Stimulated activated naive CD8-positive, alpha-beta T cell treated with anti-CD3 and anti-CD28 coated beads, Interleukin-15, Interleukin-2, amounts not matched to agents 100 ng/mL and 50 ng/mL, for 24 hours (primary cell): ENCODE measurements around the gene DCAF11.

ENCODE experiments used
- H3K27ac Mint-ChIP-seq: one replicate; pipeline ENCODE4 v1.8.0; 2021; ENCODE audit warnings: mild to moderate bottlenecking, mixed read lengths
- H3K27me3 Mint-ChIP-seq: one replicate; pipeline ENCODE4 v1.8.0; 2021; ENCODE audit warnings: mixed read lengths
- H3K36me3 Mint-ChIP-seq: one replicate; pipeline ENCODE4 v1.8.0; 2021; ENCODE audit warnings: low read depth, mixed read lengths
- H3K4me1 Mint-ChIP-seq: one replicate; pipeline ENCODE4 v1.8.0; 2021; ENCODE audit warnings: low read depth, mixed read lengths
- H3K4me3 Mint-ChIP-seq: one replicate; pipeline ENCODE4 v1.8.0; 2021; ENCODE audit warnings: mild to moderate bottlenecking, mixed read lengths
- H3K9me3 Mint-ChIP-seq: one replicate; pipeline ENCODE4 v1.8.0; 2021; ENCODE audit warnings: mixed read lengths

Gene DCAF11

DNA sequence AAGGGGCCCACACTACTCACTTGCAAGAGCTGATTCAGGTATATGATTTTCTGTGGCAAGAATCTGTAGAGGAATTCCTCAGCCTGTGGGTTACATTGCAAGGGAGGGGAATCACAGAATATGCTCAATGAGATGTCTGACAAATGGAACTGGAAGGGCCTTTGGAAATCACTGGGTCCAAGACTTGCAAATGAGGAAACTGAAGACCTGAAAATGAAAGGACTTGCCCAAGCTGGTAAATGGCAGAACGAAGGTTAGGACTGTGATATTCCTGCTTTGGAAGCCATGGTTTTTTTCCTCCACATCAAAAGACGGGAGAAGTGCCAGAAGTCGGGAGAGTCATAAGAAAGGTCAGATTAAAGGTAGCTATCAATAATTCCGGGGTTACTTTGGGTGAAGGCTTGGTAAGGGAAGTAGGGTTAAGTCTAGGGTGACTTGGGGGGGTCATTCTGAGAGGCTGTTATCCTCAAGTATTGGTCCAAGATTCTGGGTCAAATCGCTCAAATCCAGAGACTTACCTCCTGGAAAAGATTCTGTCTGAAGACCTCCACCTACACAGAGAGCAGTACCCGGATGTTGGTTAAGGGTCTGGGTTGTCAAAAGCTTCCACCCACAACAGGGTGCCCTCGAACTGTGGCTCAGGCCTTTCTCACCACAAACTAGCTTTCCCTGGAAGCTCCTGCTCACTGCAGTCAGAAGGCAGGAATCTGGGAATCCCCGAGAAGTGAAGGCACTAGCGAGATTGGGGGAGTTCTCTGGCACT, 31.3 kb downstream of the DCAF11 start:
- Mint-ChIP-seq H3K9me3 (no peaks in the 10 kb centered on the region), H3K27me3 (no peaks in the 10 kb centered on the region), H3K4me1 (peaks cover 68% of the 10 kb centered on the region), H3K36me3 (peaks cover 64% of the 10 kb centered on the region), H3K27ac (peak overlapping the region; percentile 98), H3K4me3 (peak overlapping the region; percentile 99)

DNA sequence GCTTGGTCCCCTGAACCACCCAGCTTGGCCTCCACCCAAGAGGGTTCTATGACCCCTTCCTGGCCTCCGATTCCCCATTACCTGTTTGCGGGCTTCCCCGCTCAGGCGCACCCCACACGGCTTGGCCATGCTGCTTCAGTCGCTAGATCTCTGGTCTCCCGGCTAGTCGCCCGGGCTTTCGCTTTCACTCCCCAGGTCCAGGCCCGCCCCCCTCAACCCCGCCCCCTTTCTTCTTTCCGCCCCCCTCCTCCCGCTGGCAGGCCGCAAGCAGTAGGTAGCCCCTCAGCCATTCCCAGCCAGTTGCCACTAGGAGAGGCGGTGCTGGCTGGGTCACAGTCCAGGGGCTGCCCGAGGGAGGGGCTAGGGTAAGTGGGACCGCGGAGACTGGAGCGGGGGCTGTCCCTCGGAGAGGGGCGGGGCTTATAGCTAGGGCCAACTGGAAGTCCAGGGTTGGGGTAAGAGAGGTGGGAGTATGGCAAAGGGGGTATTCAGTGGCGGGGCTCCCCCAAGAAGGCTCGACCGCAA, 31.9 kb downstream of the DCAF11 start, which contains the start of gene PSME2:
Gene PSME2, minus strand, starts transcription at position 158 of the 525 bp plus-strand sequence. Its CDS starts 29 bp downstream, at position 129.
- Mint-ChIP-seq H3K27me3 (no peaks in the 10 kb centered on the region), H3K4me1 (peaks cover 68% of the 10 kb centered on the region)

DNA sequence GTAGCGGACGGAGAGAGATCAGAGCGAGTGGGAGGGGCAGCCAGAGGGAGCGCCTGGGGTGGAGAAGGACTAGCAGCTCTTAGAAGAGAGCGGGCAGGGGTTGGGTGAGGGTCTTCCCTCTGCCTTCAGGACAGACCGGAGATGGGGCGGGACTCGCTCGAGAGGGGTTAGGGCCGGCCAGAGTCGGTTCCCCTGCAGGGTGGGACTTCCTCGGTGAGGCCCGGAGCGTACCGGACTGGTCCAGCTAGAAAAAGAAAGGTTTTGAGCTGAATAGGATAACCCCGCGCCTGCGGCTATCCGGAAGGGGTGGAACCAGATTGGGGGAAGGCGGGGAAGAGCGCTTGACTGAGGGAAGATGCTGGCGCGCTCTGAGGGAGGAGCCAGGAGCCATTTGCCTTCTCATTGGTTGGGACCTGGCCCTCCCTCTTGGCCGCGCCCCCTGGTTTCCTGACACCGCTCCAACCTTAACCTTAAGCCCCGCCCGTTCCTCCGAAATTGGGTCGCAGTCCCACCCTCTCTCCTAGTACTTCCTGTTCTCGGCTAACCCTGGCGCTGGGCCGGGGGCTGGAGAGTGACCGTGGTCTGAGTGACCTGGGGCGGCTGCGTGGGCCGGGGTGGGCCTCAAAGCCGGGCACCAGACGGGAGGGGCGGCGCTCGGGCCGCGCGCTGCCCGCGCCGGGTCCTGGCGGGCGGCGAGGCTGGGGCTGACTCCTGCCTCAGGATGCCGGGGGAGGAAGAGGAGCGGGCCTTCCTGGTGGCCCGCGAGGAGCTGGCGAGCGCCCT, 32.6 kb downstream of the DCAF11 start, which contains the start of gene RNF31:
Gene RNF31, plus strand, starts transcription at position 521 of the 783 bp plus-strand sequence. Its CDS starts 201 bp downstream, at position 722.
- H3K27me3 Mint-ChIP-seq: no peaks in the 10 kb centered on the region
- H3K36me3 Mint-ChIP-seq: peaks cover 72% of the 10 kb centered on the region
- peak within 1 kb of the TSS; percentile 98 for H3K27ac Mint-ChIP-seq
- H3K4me1 Mint-ChIP-seq: peaks cover 63% of the 10 kb centered on the region
- H3K4me3 Mint-ChIP-seq: peak within 1 kb of the TSS; percentile 99
- no peaks in the 10 kb centered on the region for H3K9me3 Mint-ChIP-seq

More for the DNA sequence above, 31.9 kb downstream of the DCAF11 start, which contains the start of gene PSME2:
- H3K9me3 Mint-ChIP-seq: no peaks in the 10 kb centered on the region
- H3K4me3 Mint-ChIP-seq: peak within 1 kb of the TSS; percentile 99
- peak within 1 kb of the TSS; percentile 98 for H3K27ac Mint-ChIP-seq
- H3K36me3 Mint-ChIP-seq: peaks cover 69% of the 10 kb centered on the region

DNA sequence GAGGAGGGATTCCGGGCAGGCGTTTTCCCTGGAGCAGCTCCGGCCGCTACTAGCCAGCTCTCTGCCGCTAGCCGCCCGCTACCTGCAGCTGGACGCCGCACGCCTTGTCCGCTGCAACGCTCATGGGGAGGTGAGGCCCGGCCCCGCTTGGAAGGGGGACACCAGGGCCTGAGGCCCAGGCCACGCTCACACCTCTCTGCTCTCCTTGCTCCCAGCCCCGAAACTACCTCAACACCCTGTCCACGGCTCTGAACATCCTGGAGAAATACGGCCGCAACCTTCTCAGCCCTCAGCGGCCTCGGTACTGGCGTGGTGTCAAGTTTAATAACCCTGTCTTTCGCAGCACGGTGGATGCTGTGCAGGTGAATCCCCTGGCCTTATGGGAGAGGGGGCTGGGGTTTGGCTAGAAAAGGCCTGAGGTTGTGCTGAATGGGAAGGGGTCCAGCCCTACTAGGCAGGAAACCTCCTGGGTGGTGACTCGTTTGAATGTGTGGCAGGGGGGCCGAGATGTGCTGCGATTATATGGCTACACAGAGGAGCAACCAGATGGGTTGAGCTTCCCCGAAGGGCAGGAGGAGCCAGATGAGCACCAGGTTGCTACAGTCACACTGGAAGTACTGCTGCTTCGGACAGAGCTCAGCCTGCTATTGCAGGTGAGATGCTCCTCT, 33.3 kb downstream of the DCAF11 start:
- peaks cover 58% of the 10 kb centered on the region for H3K4me1 Mint-ChIP-seq
- no peaks in the 10 kb centered on the region for H3K9me3 Mint-ChIP-seq

DNA sequence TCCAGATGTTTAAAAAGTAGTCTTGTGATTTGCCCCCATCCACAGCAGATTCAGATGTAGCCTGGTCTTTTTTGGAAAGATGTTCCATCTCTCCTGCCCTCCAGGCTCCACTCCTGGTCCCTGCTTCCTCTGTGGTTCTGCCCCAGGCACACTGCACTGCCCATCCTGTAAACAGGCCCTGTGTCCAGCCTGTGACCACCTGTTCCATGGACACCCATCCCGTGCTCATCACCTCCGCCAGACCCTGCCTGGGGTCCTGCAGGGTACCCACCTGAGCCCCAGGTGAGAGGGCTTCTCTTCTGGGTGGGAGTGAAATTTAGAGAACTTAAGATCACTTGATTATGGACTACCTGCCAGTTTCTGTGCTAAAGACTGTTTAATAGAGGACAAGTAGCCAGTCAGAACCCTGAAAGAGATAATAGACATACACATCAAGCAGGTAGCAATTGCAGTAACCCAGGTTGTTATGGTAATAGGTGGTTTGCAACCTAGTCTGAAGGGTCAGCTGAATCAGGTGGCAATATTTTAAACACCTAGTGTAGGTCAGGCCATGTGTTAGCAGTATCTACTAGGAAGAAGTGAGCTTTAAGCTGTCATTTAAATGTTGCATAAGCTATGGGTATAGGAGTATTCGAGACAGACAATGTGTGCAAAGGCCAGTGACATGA, 34.9 kb downstream of the DCAF11 start:
- H3K4me1 Mint-ChIP-seq: peaks cover 45% of the 10 kb centered on the region
- no peaks in the 10 kb centered on the region for H3K27me3 Mint-ChIP-seq
- peak overlapping the region; percentile 99 for H3K4me3 Mint-ChIP-seq
- H3K9me3 Mint-ChIP-seq: no peaks in the 10 kb centered on the region
- H3K36me3 Mint-ChIP-seq: peaks cover 58% of the 10 kb centered on the region
- peak overlapping the region; percentile 4 for H3K27ac Mint-ChIP-seq

More for the DNA sequence above, 33.3 kb downstream of the DCAF11 start:
- no peaks in the 10 kb centered on the region for H3K27me3 Mint-ChIP-seq
- H3K4me3 Mint-ChIP-seq: peak overlapping the region; percentile 99
- peaks cover 69% of the 10 kb centered on the region for H3K36me3 Mint-ChIP-seq
- peak overlapping the region; percentile 85 for H3K27ac Mint-ChIP-seq

DNA sequence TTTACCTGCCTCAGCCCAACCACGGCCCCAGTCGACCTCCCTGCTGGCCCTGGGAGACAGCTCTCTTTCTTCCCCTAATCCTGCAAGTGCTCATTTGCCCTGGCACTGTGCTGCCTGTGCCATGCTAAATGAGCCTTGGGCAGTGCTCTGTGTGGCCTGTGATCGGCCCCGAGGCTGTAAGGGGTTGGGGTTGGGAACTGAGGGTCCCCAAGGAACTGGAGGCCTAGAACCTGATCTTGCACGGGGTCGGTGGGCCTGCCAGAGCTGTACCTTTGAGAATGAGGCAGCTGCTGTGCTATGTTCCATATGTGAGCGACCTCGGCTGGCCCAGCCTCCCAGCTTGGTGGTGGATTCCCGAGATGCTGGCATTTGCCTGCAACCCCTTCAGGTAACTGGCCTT, 35.5 kb downstream of the DCAF11 start:
- peaks cover 57% of the 10 kb centered on the region for H3K36me3 Mint-ChIP-seq
- H3K4me3 Mint-ChIP-seq: no peak overlapping the region
- H3K4me1 Mint-ChIP-seq: peaks cover 39% of the 10 kb centered on the region
- no peaks in the 10 kb centered on the region for H3K9me3 Mint-ChIP-seq
- H3K27me3 Mint-ChIP-seq: no peaks in the 10 kb centered on the region
- no peak overlapping the region for H3K27ac Mint-ChIP-seq

DNA sequence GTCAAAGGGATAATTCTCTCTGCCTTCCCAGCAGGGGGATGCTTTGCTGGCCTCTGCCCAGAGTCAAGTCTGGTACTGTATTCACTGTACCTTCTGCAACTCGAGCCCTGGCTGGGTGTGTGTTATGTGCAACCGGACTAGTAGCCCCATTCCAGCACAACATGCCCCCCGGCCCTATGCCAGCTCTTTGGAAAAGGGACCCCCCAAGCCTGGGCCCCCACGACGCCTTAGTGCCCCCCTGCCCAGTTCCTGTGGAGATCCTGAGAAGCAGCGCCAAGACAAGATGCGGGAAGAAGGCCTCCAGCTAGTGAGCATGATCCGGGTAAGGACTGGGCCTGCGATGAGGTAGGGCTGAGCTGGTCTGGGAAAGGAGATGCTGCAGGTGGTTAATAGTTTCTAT, 36.0 kb downstream of the DCAF11 start:
- no peak overlapping the region for H3K4me3 Mint-ChIP-seq
- H3K4me1 Mint-ChIP-seq: peaks cover 34% of the 10 kb centered on the region
- no peak overlapping the region for H3K27ac Mint-ChIP-seq
- H3K9me3 Mint-ChIP-seq: no peaks in the 10 kb centered on the region
- H3K36me3 Mint-ChIP-seq: peaks cover 55% of the 10 kb centered on the region
- no peaks in the 10 kb centered on the region for H3K27me3 Mint-ChIP-seq

DNA sequence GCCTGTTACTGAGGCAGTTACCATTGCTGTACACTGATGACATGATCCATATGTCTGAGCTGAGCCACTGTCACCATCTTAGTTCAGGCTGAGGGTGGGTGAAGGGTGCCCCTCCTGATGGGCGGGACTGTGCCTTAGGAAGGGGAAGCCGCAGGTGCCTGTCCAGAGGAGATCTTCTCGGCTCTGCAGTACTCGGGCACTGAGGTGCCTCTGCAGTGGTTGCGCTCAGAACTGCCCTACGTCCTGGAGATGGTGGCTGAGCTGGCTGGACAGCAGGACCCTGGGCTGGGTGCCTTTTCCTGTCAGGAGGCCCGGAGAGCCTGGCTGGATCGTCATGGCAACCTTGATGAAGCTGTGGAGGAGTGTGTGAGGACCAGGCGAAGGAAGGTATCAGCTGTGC, 36.4 kb downstream of the DCAF11 start:
- no peaks in the 10 kb centered on the region for H3K27me3 Mint-ChIP-seq
- no peaks in the 10 kb centered on the region for H3K9me3 Mint-ChIP-seq
- H3K4me3 Mint-ChIP-seq: no peak overlapping the region
- peaks cover 55% of the 10 kb centered on the region for H3K36me3 Mint-ChIP-seq
- H3K4me1 Mint-ChIP-seq: peaks cover 30% of the 10 kb centered on the region
- H3K27ac Mint-ChIP-seq: no peak overlapping the region

DNA sequence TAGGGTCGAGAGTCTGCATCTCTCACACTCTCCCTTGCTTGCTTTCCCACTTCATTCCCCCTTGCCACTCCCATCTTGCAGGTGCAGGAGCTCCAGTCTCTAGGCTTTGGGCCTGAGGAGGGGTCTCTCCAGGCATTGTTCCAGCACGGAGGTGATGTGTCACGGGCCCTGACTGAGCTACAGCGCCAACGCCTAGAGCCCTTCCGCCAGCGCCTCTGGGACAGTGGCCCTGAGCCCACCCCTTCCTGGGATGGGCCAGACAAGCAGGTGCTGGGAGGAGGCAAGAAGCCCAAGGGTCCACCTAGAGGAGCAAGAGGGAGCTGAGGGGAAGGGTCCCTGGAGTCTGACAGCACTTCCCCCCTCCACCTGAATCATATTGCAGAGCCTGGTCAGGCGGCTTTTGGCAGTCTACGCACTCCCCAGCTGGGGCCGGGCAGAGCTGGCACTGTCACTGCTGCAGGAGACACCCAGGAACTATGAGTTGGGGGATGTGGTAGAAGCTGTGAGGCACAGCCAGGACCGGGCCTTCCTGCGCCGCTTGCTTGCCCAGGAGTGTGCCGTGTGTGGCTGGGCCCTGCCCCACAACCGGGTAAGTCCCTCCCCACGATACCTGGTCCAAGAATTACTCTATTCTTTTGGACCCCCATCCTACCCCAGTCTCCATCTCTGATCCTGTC, 37.0 kb downstream of the DCAF11 start:
- H3K4me1 Mint-ChIP-seq: peaks cover 29% of the 10 kb centered on the region
- H3K9me3 Mint-ChIP-seq: no peaks in the 10 kb centered on the region
- no peak overlapping the region for H3K27ac Mint-ChIP-seq
- H3K27me3 Mint-ChIP-seq: no peaks in the 10 kb centered on the region
- no peak overlapping the region for H3K4me3 Mint-ChIP-seq
- H3K36me3 Mint-ChIP-seq: peaks cover 52% of the 10 kb centered on the region

DNA sequence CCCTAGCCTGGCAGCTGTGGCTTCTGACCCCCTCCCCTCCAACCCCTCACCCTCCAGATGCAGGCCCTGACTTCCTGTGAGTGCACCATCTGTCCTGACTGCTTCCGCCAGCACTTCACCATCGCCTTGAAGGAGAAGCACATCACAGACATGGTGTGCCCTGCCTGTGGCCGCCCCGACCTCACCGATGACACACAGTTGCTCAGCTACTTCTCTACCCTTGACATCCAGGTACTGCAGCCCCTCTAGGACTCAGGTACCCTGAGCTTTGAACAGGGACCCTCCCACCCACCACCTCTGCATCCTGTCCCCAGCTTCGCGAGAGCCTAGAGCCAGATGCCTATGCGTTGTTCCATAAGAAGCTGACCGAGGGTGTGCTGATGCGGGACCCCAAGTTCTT, 40.5 kb downstream of the DCAF11 start:
- H3K9me3 Mint-ChIP-seq: no peaks in the 10 kb centered on the region
- no peaks in the 10 kb centered on the region for H3K27me3 Mint-ChIP-seq
- H3K4me1 Mint-ChIP-seq: peaks cover 13% of the 10 kb centered on the region
- H3K36me3 Mint-ChIP-seq: peaks cover 63% of the 10 kb centered on the region
- no peak overlapping the region for H3K27ac Mint-ChIP-seq
- no peak overlapping the region for H3K4me3 Mint-ChIP-seq

DNA sequence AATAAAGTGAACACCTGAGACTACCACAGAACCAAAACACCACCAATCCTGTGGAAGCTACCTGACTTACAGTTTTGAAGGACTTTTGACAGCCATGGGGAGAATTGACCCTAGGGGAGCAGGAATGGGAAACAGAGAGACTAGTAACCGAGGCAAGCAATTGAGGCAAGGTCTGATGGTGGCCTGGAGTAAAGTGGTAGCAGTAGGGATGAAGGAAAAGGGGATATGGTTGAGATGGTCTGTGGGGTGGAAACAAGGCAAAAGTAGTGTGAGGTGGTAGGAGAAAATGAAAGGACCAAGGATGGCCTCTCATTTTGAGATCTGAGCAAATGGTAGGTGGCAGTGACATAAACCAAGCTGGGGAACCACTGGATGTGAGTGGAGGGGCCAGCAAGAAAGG, 42.3 kb downstream of the DCAF11 start:
- Mint-ChIP-seq H3K9me3 (no peaks in the 10 kb centered on the region), H3K4me1 (peaks cover 19% of the 10 kb centered on the region), H3K36me3 (peaks cover 62% of the 10 kb centered on the region), H3K27me3 (no peaks in the 10 kb centered on the region), H3K4me3 (no peak overlapping the region), H3K27ac (peak overlapping the region; percentile 69)

DNA sequence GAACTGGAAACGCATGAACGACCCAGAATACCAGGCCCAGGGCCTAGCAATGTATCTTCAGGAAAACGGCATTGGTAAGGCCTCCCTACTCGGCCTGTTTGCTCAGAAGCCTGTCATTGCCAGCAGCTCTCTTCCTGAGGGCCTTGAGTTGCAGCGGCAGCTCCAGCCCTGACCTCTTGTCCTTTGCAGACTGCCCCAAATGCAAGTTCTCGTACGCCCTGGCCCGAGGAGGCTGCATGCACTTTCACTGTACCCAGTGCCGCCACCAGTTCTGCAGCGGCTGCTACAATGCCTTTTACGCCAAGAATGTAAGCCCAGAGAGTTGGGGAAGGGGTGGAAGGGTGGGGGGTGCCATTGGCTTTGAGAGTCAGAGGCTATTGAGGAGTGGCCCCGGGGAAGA, 42.8 kb downstream of the DCAF11 start:
- Mint-ChIP-seq H3K4me3 (no peak overlapping the region), H3K27me3 (no peaks in the 10 kb centered on the region), H3K4me1 (peaks cover 24% of the 10 kb centered on the region), H3K27ac (no peak overlapping the region), H3K9me3 (no peaks in the 10 kb centered on the region), H3K36me3 (peaks cover 63% of the 10 kb centered on the region)

DNA sequence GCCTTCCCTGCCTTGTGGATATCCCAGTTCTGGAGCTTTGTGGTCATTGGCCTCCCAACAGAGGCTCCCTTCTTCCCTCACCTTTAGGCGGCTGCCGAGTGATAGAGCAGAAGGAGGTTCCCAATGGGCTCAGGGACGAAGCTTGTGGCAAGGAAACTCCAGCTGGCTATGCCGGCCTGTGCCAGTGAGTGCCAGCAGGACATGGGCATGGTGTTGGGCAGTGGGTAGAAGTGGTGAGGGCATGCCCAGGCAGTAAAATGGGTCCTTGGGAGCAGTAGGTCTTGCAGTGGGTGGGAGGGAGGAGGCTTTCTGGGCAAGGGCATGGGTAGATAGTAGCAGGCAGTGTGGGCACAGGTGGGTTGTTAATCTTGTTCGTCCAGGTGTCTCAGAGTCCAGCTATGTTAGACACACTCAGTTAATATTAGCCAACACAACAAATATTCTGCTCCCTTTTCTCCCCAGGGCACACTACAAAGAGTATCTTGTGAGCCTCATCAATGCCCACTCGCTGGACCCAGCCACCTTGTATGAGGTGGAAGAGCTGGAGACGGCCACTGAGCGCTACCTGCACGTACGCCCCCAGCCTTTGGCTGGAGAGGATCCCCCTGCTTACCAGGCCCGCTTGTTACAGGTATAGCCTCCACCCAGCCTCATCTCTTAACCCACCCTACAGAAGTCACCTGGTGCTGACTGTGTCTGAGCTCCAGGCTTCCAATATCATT, 45.4 kb downstream of the DCAF11 start:
- peaks cover 45% of the 10 kb centered on the region for H3K4me1 Mint-ChIP-seq
- H3K27ac Mint-ChIP-seq: peak overlapping the region; percentile 100
- H3K9me3 Mint-ChIP-seq: no peaks in the 10 kb centered on the region
- no peak overlapping the region for H3K4me3 Mint-ChIP-seq
- H3K36me3 Mint-ChIP-seq: peaks cover 80% of the 10 kb centered on the region
- no peaks in the 10 kb centered on the region for H3K27me3 Mint-ChIP-seq
